Endothelial cell of umbilical vein (primary cell): Measurements from ENCODE around the gene CIRBP. TPM values are rescaled to one million over a fixed set of nuclear protein-coding genes. Genes with fewer than 3 reads are reported as not detected.

Source experiments
- BruUV-seq: library from RNA; stranded (reverse); fragments of 400-500 nt; replicated peaks from 2 replicates; lab custom pipeline; 2021; lab: Mats Ljungman, UMichigan
- CTCF ChIA-PET: fragments of 300-600, 350-600 bp; sonication (Branson Sonifier 250); formaldehyde crosslinking; loops from one replicate; lab custom pipeline; 2021; ENCODE audit warnings: antibody characterized with exemption, inconsistent platforms; lab: Charles Lee
- POLR2A ChIA-PET: fragments of 300-600, 350-600 bp; sonication (Branson Sonifier 250); formaldehyde crosslinking; loops from one replicate; lab custom pipeline; 2021; ENCODE audit warnings: antibody characterized with exemption, inconsistent platforms; lab: Charles Lee
- DNase-seq: peaks from one replicate; pipeline ENCODE4 v3.0.0-alpha.2; 2011; ENCODE audit warnings: low read depth, low spot score
- FAIRE-seq: peaks from 2 replicates; lab custom pipeline; 2011; peaks lifted over from hg19 to GRCh38; lab: Jason Lieb, UNC
- H2AFZ ChIP-seq: 2 replicates; pipeline ENCODE4 v1.6.0; 2012; ENCODE audit warnings: low read depth, low read length, control low read depth, inconsistent platforms
- H3K27ac ChIP-seq: 2 replicates; pipeline ENCODE4 v1.5.1; 2011; ENCODE audit warnings: low read depth, mild to moderate bottlenecking, control low read depth, low read length, moderate library complexity; ENCODE audit not compliant: insufficient read depth
- H3K27me3 ChIP-seq, 2 experiments: 2 replicates each; pipeline versions ENCODE4 v1.6.0 to v1.6.1; 2011; ENCODE audit warnings: low read length in 2 of 2, mixed read lengths in 1 of 2; ENCODE audit not compliant: control insufficient read depth in 2 of 2, insufficient read depth in 2 of 2
- H3K36me3 ChIP-seq, 2 experiments: 2 replicates in 1 of 2; 3 replicates in 1 of 2; pipeline ENCODE4 v1.5.1; 2011; ENCODE audit warnings: low read length in 2 of 2, mild to moderate bottlenecking in 1 of 2, moderate library complexity in 1 of 2; ENCODE audit not compliant: control insufficient read depth in 2 of 2, insufficient read depth in 2 of 2; ENCODE audit errors: extremely low read depth in 1 of 2
- H3K4me1 ChIP-seq: 3 replicates; pipeline ENCODE4 v1.5.1; 2011; ENCODE audit warnings: mild to moderate bottlenecking, low read length; ENCODE audit not compliant: control insufficient read depth, insufficient read depth; ENCODE audit errors: extremely low read depth
- H3K4me2 ChIP-seq: 2 replicates; pipeline ENCODE4 v1.6.1; 2011; ENCODE audit warnings: low read length, control low read depth, mixed read lengths; ENCODE audit not compliant: insufficient read depth
- H3K4me3 ChIP-seq, 3 experiments: fragments of 200-600 bp in 1 of 3; sonication (generic), shearing (Covaris generic) in 1 of 3; replicated peaks in 1 of 3; 2 replicates each; pipeline ENCODE4 v1.5.1; 2011 to 2016; ENCODE audit warnings: control low read depth in 3 of 3, low read length in 3 of 3, mild to moderate bottlenecking in 2 of 3, inconsistent platforms in 1 of 3, low read depth in 1 of 3, moderate library complexity in 1 of 3; ENCODE audit not compliant: insufficient read depth in 1 of 3
- H3K79me2 ChIP-seq: 2 replicates; pipeline ENCODE4 v1.6.0; 2012; ENCODE audit warnings: low read length, inconsistent platforms; ENCODE audit not compliant: control insufficient read depth, insufficient read depth
- H3K9ac ChIP-seq: replicated peaks from 2 replicates; pipeline ENCODE3; 2011; ENCODE audit warnings: low read length, control low read depth; ENCODE audit not compliant: insufficient read depth; ENCODE audit errors: extremely low read depth
- H3K9me1 ChIP-seq: replicated peaks from 3 replicates; pipeline ENCODE4 v1.6.0; 2011; ENCODE audit warnings: mild to moderate bottlenecking, low read length; ENCODE audit not compliant: control insufficient read depth, insufficient read depth; ENCODE audit errors: extremely low read depth
- H3K9me3 ChIP-seq: replicated peaks from 2 replicates; pipeline ENCODE4 v1.5.1; 2012; ENCODE audit warnings: low read length, inconsistent platforms; ENCODE audit not compliant: control insufficient read depth, insufficient read depth
- H4K20me1 ChIP-seq: replicated peaks from 2 replicates; pipeline ENCODE3; 2011; ENCODE audit warnings: mild to moderate bottlenecking, low read length; ENCODE audit not compliant: control insufficient read depth, insufficient read depth; ENCODE audit errors: extremely low read depth
- EZH2 ChIP-seq: IDR thresholded peaks from 2 replicates; pipeline ENCODE4 v1.6.1; 2012; ENCODE audit warnings: borderline replicate concordance, low read depth, mild to moderate bottlenecking, moderate library complexity, low read length, inconsistent platforms; ENCODE audit not compliant: severe bottlenecking
- FOS ChIP-seq: IDR thresholded peaks from 2 replicates; pipeline ENCODE4 v1.6.1; 2011; ENCODE audit warnings: mild to moderate bottlenecking, low read length, moderate library complexity, borderline replicate concordance; ENCODE audit not compliant: insufficient read depth
- GATA2 ChIP-seq: IDR thresholded peaks from 2 replicates; pipeline ENCODE4 v1.7.0; 2011; ENCODE audit warnings: low read depth, mild to moderate bottlenecking, moderate library complexity, mixed read lengths, low read length; ENCODE audit not compliant: insufficient read length, insufficient read depth
- JUN ChIP-seq: IDR thresholded peaks from 2 replicates; pipeline ENCODE4 v1.6.1; 2011; ENCODE audit warnings: borderline replicate concordance, low read depth; ENCODE audit not compliant: insufficient read length, insufficient read depth
- MYC ChIP-seq: IDR thresholded peaks from one replicate; pipeline ENCODE4 v1.6.1; 2011; ENCODE audit warnings: mild to moderate bottlenecking, low read depth, low read length
- POLR2A ChIP-seq: IDR thresholded peaks from 2 replicates; pipeline ENCODE4 v1.6.1; 2012; ENCODE audit warnings: low read depth, mild to moderate bottlenecking, control low read depth, low read length
- POLR2AphosphoS5 ChIP-seq: IDR thresholded peaks from 2 replicates; pipeline ENCODE4 v1.6.1; 2012; ENCODE audit warnings: low read depth, mild to moderate bottlenecking, control low read depth, low read length, moderate library complexity; ENCODE audit not compliant: insufficient read depth
- dilution Hi-C: fragments of 300-500 bp; cut with MboI; formaldehyde crosslinking; loops from one replicate; pipeline ENCODE4 v1.15.0; 2019; ENCODE audit warnings: low sequenced_read_pairs; ENCODE audit not compliant: extremely low pct_ligation_motif_present
- intact Hi-C: fragments of 100-400 bp; cut with micrococcal nuclease; formaldehyde crosslinking; loops from one replicate; pipeline ENCODE4 v1.10.0; 2022
- polyA plus RNA-seq, 4 experiments: library from polyadenylated mRNA; depleted of rRNA in 3 of 4; stranded (reverse) in 3 of 4; unstranded in 1 of 4; fragments of >200 nt; gene quantifications; 2 replicates each; pipeline versions ENCODE4 v1.2.1 to v1.2.3, GENCODE V29; 2011 to 2012; ENCODE audit warnings: missing spikeins in 1 of 4
- total RNA-seq: library from RNA; stranded (reverse); gene quantifications from 2 replicates; pipeline ENCODE4 v1.2.3, GENCODE V29; 2021
- TF ChIP-seq, protein P1 (sequence below): IDR thresholded peaks from 2 replicates; pipeline ENCODE4 v1.6.1; 2011; ENCODE audit not compliant: insufficient read depth, insufficient read length
- TF ChIP-seq, protein P2 (sequence below), 2 donors: IDR thresholded peaks; 1 replicate in 1 of 2; 2 replicates in 1 of 2; pipeline ENCODE4 v1.5.1; 2011; ENCODE audit warnings: low read length in 2 of 2, mild to moderate bottlenecking in 2 of 2, moderate library complexity in 2 of 2, control low read depth in 1 of 2, inconsistent platforms in 1 of 2, low read depth in 1 of 2; ENCODE audit not compliant: insufficient read depth in 1 of 2; ENCODE audit errors: extremely low read depth in 1 of 2

CIRBP gene
- total and polyA plus RNA-seq, 2 donors (not counting 3 experiments of a cell fraction or from before 2014, with no cell fraction given), result 225 to 439 TPM

DNA sequence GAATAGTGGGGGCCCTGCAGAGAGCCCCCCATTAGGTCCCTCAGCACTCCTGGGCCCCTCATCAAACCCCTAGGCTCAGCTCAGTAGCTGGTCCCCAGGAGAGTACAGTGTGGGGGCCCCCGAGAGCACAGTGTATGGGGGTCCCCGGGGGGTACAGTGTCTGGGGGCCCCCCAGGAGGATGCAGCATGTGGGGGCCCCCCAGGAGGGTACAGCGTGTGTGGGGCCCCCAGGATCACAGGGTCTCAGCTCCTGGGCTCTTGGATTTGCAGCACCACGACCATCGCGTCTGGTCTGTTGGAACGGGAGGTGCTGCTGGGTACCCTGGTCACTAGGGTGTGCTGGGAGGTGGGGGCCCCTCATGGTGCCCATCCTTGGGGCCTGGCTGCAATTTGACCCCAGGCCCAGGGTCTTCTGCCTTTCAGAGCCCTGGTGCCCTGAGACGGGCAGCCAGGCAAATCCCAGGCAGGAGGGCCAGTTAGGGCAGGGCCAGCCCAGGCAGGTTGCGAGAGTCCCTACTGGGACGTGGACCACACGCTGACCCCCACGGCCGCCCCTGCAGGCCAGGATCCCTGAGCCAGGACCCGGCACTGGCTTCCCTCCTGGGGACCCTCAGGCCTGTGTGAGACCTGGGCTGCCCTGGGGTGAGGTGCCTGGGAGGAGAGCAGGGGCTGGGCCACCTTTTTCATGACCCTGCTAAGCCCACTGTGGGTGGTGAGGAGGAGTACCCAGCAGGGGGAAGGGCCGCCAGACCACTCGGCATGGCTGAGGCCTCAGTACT is 44.9 kb upstream of the CIRBP start:
- ChIA-PET CTCF (interaction anchor here (1.9 to 2.5 kb wide), 3 partner anchors 8 to 20 kb away, joined by 7 to 14 read pairs (median 9); no protein-coding TSS in a partner anchor), POLR2A (no interaction called here)
- TF ChIP-seq EZH2 (no peak), JUN (no peak), MYC (no peak), POLR2AphosphoS5 (no peak), POLR2A (no peak), GATA2 (no peak), FOS (no peak)
- TF ChIP-seq, protein P1, sequence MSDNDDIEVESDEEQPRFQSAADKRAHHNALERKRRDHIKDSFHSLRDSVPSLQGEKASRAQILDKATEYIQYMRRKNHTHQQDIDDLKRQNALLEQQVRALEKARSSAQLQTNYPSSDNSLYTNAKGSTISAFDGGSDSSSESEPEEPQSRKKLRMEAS, result no peak
- TF ChIP-seq, protein P2, sequence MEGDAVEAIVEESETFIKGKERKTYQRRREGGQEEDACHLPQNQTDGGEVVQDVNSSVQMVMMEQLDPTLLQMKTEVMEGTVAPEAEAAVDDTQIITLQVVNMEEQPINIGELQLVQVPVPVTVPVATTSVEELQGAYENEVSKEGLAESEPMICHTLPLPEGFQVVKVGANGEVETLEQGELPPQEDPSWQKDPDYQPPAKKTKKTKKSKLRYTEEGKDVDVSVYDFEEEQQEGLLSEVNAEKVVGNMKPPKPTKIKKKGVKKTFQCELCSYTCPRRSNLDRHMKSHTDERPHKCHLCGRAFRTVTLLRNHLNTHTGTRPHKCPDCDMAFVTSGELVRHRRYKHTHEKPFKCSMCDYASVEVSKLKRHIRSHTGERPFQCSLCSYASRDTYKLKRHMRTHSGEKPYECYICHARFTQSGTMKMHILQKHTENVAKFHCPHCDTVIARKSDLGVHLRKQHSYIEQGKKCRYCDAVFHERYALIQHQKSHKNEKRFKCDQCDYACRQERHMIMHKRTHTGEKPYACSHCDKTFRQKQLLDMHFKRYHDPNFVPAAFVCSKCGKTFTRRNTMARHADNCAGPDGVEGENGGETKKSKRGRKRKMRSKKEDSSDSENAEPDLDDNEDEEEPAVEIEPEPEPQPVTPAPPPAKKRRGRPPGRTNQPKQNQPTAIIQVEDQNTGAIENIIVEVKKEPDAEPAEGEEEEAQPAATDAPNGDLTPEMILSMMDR (IDR thresholded peaks at IDR 0.05; ENCODE audit: extremely low read depth in 1 of 2, insufficient read depth in 1 of 2, low read depth in 1 of 2, low read length in 2 of 2), result no peak
- no peak overlapping the region for H3K9ac ChIP-seq
- DNase-seq (no peak), FAIRE-seq (no peak)
- no peaks in the 10 kb centered on the region for H3K4me1 ChIP-seq
- dilution Hi-C loops, result no loop called here
- H3K36me3 ChIP-seq, result peaks cover 5 to 20% of the 10 kb centered on the region in 2 experiments
- no peak overlapping the region for H2AFZ ChIP-seq
- no TSS peak for BruUV-seq
- no peak overlapping the region for H3K4me3 ChIP-seq
- H3K4me2 ChIP-seq, result no peak overlapping the region
- H3K27me3 ChIP-seq, result no peaks in the 10 kb centered on the region
- H3K27ac ChIP-seq, result no peak overlapping the region
- no peaks in the 10 kb centered on the region for H4K20me1 ChIP-seq
- no peaks in the 10 kb centered on the region for H3K9me3 ChIP-seq
- no peaks in the 10 kb centered on the region for H3K79me2 ChIP-seq
- no peaks in the 10 kb centered on the region for H3K9me1 ChIP-seq
- intact Hi-C loops, result no loop called here
